Measurements from ENCODE around the gene REP15.

REP15 gene

GRCh38 chr12:27673101-27673718 lies 23.0 kb upstream of the REP15 start:
- no peaks in the 10 kb centered on the region for H3K4me1 ChIP-seq (ENCODE audit: insufficient read depth, low read length)
- H3K4me3 ChIP-seq (ENCODE audit: low read depth in 1 of 2, low read length in 2 of 2), result no peak overlapping the region
- no peaks in the 10 kb centered on the region for H3K9me3 ChIP-seq (ENCODE audit: low read length)
- no peak overlapping the region for H3K27ac ChIP-seq (ENCODE audit: low read depth, low read length)
- peaks cover 25% of the 10 kb centered on the region for H3K36me3 ChIP-seq (ENCODE audit: insufficient read depth, low read length)
- no peak overlapping the region for H3K9ac ChIP-seq (ENCODE audit: low read length)
- H3K27me3 ChIP-seq (ENCODE audit: control insufficient read depth in 1 of 2, insufficient read depth in 2 of 2, low read length in 2 of 2), result no peaks in the 10 kb centered on the region

DNA sequence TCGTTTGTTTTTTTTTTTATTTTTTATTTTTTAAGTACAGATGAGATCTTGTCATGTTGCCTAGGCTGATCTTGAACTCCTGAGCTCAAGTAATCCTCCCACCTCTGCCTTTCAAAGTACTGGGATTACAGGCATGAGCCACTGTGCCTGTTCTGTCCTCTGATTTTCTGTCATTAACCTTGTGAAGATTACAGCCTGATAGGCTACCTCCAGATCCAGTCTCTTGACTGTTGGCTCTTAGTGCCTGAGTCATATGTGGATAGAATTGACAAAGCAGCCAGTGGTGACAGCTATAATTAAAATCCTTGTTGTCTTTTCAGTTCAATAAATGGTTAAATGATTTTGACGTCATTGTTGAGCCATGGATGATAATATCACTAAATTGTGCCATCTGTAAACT lies 21.3 kb upstream of the REP15 start:
- Histone ChIP-seq H3K9ac (ENCODE audit: low read length) (no peak overlapping the region), H3K4me1 (ENCODE audit: insufficient read depth, low read length) (no peaks in the 10 kb centered on the region), H3K36me3 (ENCODE audit: insufficient read depth, low read length) (peaks cover 30% of the 10 kb centered on the region), H3K9me3 (ENCODE audit: low read length) (no peaks in the 10 kb centered on the region), H3K4me3 (ENCODE audit: low read depth in 1 of 2, low read length in 2 of 2) (no peak overlapping the region), H3K27ac (ENCODE audit: low read depth, low read length) (no peak overlapping the region), H3K27me3 (ENCODE audit: control insufficient read depth in 1 of 2, insufficient read depth in 2 of 2, low read length in 2 of 2) (no peaks in the 10 kb centered on the region)

DNA sequence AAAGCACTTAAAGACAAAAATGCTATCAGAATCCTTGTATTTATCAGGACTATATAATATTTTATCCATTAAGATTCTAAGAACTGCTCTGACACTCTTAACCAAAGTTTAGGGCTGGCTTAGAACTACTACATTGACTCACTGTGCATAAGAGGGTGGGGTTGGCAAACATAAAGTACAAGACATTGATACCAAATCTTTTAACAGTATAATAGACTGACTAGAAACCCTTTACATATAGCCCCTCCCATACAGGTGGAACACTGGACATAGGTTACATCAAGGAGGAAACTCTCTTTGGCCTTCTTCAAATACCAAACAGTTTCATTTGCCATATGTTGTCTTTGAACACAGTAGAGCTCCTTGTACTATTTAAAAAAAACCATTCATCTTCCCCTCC lies 15.6 kb upstream of the REP15 start:
- H3K27me3 ChIP-seq (ENCODE audit: control insufficient read depth in 1 of 2, insufficient read depth in 2 of 2, low read length in 2 of 2), result no peaks in the 10 kb centered on the region
- no peak overlapping the region for H3K4me3 ChIP-seq (ENCODE audit: low read depth in 1 of 2, low read length in 2 of 2)
- H3K9me3 ChIP-seq (ENCODE audit: low read length), result no peaks in the 10 kb centered on the region
- H3K9ac ChIP-seq (ENCODE audit: low read length), result no peak overlapping the region
- peaks cover 46% of the 10 kb centered on the region for H3K36me3 ChIP-seq (ENCODE audit: insufficient read depth, low read length)
- no peak overlapping the region for H3K27ac ChIP-seq (ENCODE audit: low read depth, low read length)
- no peaks in the 10 kb centered on the region for H3K4me1 ChIP-seq (ENCODE audit: insufficient read depth, low read length)

- H3K36me3 ChIP-seq (ENCODE audit: insufficient read depth, low read length), result peaks cover 35% of the 10 kb centered on the region
- H3K9me3 ChIP-seq (ENCODE audit: low read length), result no peaks in the 10 kb centered on the region
- no peaks in the 10 kb centered on the region for H3K4me1 ChIP-seq (ENCODE audit: insufficient read depth, low read length)
- no peak overlapping the region for H3K9ac ChIP-seq (ENCODE audit: low read length)
- H3K27ac ChIP-seq (ENCODE audit: low read depth, low read length), result no peak overlapping the region
- H3K4me3 ChIP-seq (ENCODE audit: low read depth in 1 of 2, low read length in 2 of 2), result no peak overlapping the region
- H3K27me3 ChIP-seq (ENCODE audit: control insufficient read depth in 1 of 2, insufficient read depth in 2 of 2, low read length in 2 of 2), result no peaks in the 10 kb centered on the region
Observed at GRCh38 chr12:27682534-27682933, 13.7 kb upstream of the REP15 start.

DNA sequence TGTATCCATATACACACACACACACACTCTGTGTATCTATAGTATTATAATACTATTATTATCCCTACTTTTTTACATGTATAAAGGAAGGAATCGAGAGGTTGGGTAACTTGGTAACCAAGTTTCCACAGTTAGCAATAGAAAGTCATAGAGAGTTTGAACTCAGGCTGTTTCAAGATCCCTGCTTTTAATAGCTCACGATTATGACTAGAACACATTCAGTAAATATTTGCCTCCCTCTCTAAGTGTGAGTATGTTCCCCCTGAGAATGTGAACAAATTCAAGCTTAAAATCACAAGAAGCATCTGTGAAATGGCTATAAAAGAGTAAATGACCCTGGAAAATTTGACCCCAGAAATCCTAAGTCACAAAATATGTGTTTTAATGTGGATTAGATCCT lies 11.0 kb upstream of the REP15 start:
- Histone ChIP-seq H3K4me3 (ENCODE audit: low read depth in 1 of 2, low read length in 2 of 2) (no peak overlapping the region), H3K36me3 (ENCODE audit: insufficient read depth, low read length) (peaks cover 48% of the 10 kb centered on the region), H3K27ac (ENCODE audit: low read depth, low read length) (no peak overlapping the region), H3K9me3 (ENCODE audit: low read length) (no peaks in the 10 kb centered on the region), H3K27me3 (ENCODE audit: control insufficient read depth in 1 of 2, insufficient read depth in 2 of 2, low read length in 2 of 2) (no peaks in the 10 kb centered on the region), H3K9ac (ENCODE audit: low read length) (no peak overlapping the region), H3K4me1 (ENCODE audit: insufficient read depth, low read length) (no peaks in the 10 kb centered on the region)

DNA sequence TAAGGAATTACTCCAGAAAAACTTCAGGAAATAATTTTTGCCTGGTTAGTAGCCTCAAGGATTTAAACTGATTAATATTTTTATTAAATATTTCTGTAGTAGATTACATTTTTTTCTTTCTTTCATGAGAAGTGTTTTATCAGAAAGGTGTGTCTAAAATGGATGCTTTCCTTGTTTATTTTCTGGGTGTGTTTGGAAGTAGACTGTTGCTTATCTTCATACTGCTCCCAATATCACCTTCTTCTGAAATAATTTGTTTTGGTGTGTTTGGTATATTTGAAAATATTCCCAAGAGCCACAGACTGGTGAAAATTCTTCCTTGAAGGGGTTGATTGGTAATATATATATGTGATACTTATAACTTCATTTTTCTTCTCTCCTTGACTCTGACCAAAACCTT lies 10.1 kb upstream of the REP15 start:
- Histone ChIP-seq H3K27me3 (ENCODE audit: control insufficient read depth in 1 of 2, insufficient read depth in 2 of 2, low read length in 2 of 2) (no peaks in the 10 kb centered on the region), H3K4me1 (ENCODE audit: insufficient read depth, low read length) (no peaks in the 10 kb centered on the region), H3K4me3 (ENCODE audit: low read depth in 1 of 2, low read length in 2 of 2) (no peak overlapping the region), H3K9ac (ENCODE audit: low read length) (no peak overlapping the region), H3K27ac (ENCODE audit: low read depth, low read length) (no peak overlapping the region), H3K9me3 (ENCODE audit: low read length) (no peaks in the 10 kb centered on the region), H3K36me3 (ENCODE audit: insufficient read depth, low read length) (peaks cover 49% of the 10 kb centered on the region)

DNA sequence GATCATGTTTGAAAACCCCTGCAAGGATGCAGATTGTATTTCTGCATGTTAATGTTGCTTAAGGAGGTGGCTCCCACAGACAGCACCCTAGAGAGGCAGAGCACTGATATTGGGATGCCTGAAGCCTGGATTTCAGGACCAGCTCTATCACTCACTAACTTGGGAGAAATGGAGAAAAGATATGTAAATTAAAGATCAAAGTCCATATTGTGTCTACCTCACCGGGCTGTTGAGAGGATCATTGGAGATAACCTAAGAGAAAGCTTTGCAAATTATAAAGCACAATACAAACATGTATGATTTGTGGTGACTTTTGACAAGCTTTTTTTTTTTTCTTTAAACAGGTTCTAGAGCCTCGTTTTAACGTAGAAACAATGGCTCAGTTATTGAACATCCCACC lies 7.6 kb upstream of the REP15 start:
- H3K9me3 ChIP-seq (ENCODE audit: low read length), result no peaks in the 10 kb centered on the region
- no peaks in the 10 kb centered on the region for H3K4me1 ChIP-seq (ENCODE audit: insufficient read depth, low read length)

GRCh38 chr12:27689558-27690180 lies 6.6 kb upstream of the REP15 start:
- Histone ChIP-seq H3K27me3 (ENCODE audit: control insufficient read depth in 1 of 2, insufficient read depth in 2 of 2, low read length in 2 of 2) (no peaks in the 10 kb centered on the region), H3K4me3 (ENCODE audit: low read depth in 1 of 2, low read length in 2 of 2) (no peak overlapping the region), H3K27ac (ENCODE audit: low read depth, low read length) (no peak overlapping the region), H3K9ac (ENCODE audit: low read length) (no peak overlapping the region), H3K4me1 (ENCODE audit: insufficient read depth, low read length) (no peaks in the 10 kb centered on the region), H3K36me3 (ENCODE audit: insufficient read depth, low read length) (peaks cover 52% of the 10 kb centered on the region), H3K9me3 (ENCODE audit: low read length) (no peaks in the 10 kb centered on the region)

More for the DNA sequence above, 7.6 kb upstream of the REP15 start:
- Histone ChIP-seq H3K27ac (ENCODE audit: low read depth, low read length) (no peak overlapping the region), H3K27me3 (ENCODE audit: control insufficient read depth in 1 of 2, insufficient read depth in 2 of 2, low read length in 2 of 2) (no peaks in the 10 kb centered on the region), H3K36me3 (ENCODE audit: insufficient read depth, low read length) (peaks cover 48% of the 10 kb centered on the region), H3K9ac (ENCODE audit: low read length) (no peak overlapping the region), H3K4me3 (ENCODE audit: low read depth in 1 of 2, low read length in 2 of 2) (no peak overlapping the region)

DNA sequence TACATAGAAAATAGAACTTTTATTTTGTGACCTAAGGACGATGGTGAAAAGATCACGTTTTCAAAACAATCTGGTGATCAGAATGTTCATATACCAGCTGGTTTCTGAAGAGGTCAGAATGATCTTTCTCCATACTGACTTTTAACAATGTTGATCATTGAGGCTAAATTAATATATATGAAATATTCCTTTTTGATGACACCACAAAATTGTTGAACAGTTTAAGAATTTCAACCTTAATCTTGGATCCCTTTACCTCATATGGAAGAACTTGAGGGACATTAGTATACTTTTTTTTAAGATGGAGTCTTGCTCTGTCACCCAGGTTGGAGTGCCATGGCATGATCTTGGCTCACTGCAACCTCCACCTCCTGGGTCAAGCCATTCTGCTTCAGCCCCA lies 2.8 kb upstream of the REP15 start:
- Histone ChIP-seq H3K27ac (ENCODE audit: low read depth, low read length) (no peak overlapping the region), H3K27me3 (ENCODE audit: control insufficient read depth in 1 of 2, insufficient read depth in 2 of 2, low read length in 2 of 2) (no peaks in the 10 kb centered on the region), H3K9ac (ENCODE audit: low read length) (no peak overlapping the region), H3K4me1 (ENCODE audit: insufficient read depth, low read length) (no peaks in the 10 kb centered on the region), H3K9me3 (ENCODE audit: low read length) (no peaks in the 10 kb centered on the region), H3K36me3 (ENCODE audit: insufficient read depth, low read length) (peaks cover 52% of the 10 kb centered on the region), H3K4me3 (ENCODE audit: low read depth in 1 of 2, low read length in 2 of 2) (no peak overlapping the region)

DNA sequence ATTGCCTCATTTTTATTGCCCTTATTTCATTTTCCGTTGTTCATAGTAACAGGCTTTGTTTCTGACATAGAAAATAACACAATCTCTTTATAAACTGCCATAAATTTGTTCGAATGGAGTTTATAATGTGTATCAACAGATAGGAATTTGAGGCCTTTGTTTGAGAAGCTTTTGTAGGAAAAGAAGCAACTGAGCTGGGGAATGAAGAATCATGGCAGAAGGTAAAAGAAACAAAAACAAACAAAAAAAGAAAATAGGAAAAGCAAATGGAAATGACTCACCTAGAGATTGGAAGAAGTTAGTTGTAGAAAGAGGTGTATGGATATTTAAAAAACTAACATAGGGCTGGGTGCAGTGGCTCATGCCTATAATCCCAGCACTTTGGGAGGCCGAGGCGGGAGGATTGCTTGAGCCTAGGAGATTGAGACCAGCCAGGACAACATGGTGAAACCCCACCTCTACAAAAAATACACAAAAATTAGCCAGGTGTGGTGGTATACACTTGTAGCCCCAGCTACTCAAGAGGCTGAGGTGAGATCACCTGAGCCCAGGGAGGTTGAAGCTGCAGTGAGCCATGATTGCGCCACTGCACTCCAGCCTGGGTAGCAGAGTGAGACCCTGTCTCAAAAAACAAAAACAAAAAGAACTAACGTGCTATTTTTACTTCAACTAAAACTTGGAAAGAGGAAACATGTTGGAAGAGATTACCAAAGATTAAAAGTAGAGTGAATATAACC lies 523 bp upstream of the REP15 start:
- Histone ChIP-seq H3K9me3 (ENCODE audit: low read length) (no peaks in the 10 kb centered on the region), H3K27me3 (ENCODE audit: control insufficient read depth in 1 of 2, insufficient read depth in 2 of 2, low read length in 2 of 2) (no peaks in the 10 kb centered on the region), H3K9ac (ENCODE audit: low read length) (no peak overlapping the region), H3K27ac (ENCODE audit: low read depth, low read length) (no peak overlapping the region), H3K36me3 (ENCODE audit: insufficient read depth, low read length) (peaks cover 29% of the 10 kb centered on the region), H3K4me3 (ENCODE audit: low read depth in 1 of 2, low read length in 2 of 2) (no peak overlapping the region), H3K4me1 (ENCODE audit: insufficient read depth, low read length) (no peaks in the 10 kb centered on the region)

DNA sequence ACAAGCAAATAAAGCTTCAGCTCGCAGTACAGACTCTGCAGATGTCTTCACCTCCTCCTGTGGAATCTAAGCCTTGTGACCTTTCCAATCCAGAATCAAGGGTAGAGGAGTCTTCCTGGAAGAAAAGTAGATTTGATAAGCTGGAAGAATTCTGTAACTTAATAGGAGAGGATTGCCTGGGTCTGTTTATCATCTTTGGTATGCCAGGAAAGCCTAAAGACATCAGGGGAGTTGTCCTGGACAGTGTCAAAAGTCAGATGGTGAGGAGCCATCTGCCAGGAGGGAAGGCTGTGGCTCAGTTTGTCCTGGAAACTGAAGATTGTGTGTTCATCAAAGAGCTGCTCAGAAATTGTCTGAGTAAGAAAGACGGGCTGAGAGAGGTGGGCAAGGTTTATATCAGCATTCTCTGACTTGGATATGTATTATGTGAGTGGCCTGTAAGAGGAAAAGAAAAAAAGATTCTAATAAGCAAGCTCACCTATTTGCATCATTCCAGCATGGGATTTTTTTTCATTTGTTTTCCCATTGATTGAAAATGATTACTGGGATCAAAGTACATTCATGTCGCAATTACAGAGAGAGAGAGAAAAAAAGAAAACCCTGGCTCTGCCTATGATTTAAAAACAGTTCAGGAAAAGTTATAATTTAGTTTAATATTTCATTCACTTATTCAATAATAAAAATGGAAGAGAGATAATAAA lies 767 bp downstream of the REP15 start:
- Histone ChIP-seq H3K4me3 (ENCODE audit: low read depth in 1 of 2, low read length in 2 of 2) (no peak overlapping the region), H3K4me1 (ENCODE audit: insufficient read depth, low read length) (no peaks in the 10 kb centered on the region), H3K27ac (ENCODE audit: low read depth, low read length) (no peak overlapping the region), H3K9ac (ENCODE audit: low read length) (no peak overlapping the region), H3K9me3 (ENCODE audit: low read length) (no peaks in the 10 kb centered on the region), H3K36me3 (ENCODE audit: insufficient read depth, low read length) (peaks cover 24% of the 10 kb centered on the region), H3K27me3 (ENCODE audit: control insufficient read depth in 1 of 2, insufficient read depth in 2 of 2, low read length in 2 of 2) (no peaks in the 10 kb centered on the region)
